GM18511 (cell line): ENCODE results near the gene SDR42E1.

Source experiments
- ATAC-seq: cut with Tn5 transposase; IDR thresholded peaks from one replicate; pipeline ENCODE4 v1.9.1; 2021; ENCODE audit warnings: mild to moderate bottlenecking, moderate library complexity; ENCODE audit not compliant: unreplicated experiment

The SDR42E1 gene

DNA sequence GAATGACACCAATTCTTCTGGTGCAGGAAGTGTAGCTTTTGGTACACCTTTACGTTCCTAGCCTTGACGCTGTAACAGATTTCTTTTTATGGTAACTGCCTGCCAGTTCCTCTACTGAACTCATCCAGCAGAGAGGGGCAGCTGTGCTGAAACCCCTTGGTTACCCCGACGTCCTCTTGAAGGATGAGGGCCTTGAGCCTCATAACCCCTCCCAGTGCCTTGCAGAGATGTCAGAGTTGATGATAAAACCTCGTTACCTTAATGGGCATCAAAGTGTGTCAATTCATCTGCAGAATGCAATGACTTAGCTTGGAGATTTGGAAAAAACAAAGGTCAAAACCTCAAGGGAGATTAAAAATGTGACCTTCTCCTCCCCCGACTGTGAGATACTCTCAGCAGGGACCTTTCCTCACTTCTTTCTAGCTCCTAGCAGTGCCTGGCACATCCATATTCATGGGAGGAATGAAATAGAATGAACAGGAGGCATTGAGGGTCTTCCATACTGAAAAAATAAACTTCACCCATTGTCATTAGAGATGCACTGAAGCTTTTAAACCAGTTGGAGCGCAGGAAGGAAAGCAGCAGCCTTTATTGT, 69.2 kb downstream of the SDR42E1 start:
- ATAC-seq: no peak

DNA sequence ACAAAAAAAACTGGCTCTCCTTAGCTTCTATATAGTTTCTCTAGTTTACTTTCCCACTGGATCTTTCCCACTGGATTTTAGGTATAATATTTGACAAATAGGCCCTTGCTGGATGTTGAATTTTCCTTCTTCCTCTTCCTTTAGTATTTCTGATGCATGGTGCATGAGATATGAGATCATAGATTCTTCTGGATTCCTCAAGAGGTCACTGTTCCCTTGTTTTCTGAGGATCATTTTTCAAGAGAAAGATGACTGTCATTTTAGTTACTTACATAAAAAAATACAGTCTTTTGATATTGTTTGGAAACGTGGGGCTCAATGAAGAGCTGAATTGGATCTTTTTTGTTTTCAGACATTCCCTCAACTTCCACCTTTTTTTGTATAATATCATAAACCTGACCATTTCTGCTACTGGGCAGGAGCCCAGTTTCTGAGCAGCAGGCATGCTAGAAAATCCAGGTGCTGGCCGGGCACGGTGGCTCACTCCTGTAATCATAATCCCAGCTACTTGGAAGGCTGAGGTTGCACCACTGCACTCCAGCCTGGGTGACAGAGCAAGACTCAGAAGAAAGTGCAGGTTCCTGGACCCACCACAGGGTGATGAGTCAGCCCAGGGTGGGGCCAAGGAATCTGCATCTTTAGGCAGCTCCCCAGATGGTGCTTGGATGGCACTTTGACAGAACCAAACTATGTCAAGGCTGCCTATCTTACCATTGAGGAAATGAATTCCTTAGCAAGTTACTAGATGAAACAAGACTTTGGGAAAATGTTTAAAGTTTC, 70.3 kb downstream of the SDR42E1 start:
- no peak for ATAC-seq

DNA sequence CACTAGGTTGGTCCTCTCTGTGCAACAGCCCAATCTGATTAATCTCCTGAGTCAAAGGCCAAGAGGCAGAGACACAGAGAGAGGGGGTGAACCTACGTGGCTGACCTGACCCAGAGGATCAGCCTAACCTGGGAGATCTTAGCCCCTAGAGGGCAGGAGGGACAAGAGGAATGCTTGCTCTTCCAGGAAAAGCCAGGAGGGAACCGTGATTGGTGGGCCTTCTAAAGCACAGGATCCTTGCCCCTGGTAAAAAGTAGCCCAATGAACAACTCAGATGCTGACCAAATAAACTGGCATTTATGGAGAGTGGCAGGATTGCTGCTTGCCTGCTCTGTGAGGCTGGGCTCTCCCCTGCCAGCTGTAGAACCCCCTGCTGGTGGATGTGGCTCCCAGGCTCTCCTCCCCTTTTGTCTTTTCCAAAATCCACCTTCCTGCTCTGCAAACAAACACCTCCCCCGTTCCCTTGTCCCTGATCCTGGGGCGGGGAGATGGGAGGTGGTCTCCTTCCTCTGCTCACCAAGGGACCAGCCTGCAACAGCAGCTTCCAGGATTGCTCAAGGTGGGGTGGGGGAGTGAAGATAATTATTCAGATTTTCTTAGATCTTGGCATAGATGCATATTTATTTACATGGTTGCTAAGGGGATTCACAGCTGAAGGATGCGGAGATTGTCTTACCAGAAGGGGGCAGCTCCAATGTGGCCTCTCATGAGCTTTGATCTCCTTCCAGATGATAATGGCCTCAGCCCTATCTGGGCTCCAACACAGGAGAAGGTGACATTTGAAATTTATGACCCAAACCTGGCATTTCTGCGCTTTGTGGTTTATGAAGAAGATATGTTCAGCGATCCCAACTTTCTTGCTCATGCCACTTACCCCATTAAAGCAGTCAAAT, 71.9 kb downstream of the SDR42E1 start:
- no peak for ATAC-seq
